GM23248 (cell line): Measurements from ENCODE around the gene ZCCHC17.

Experiments
- EZH2 ChIP-seq: fragments of 200-600 bp; sonication (generic); IDR thresholded peaks from 2 replicates; pipeline ENCODE4 v1.6.1; 2018; ENCODE audit warnings: antibody characterized with exemption, mild to moderate bottlenecking; ENCODE audit not compliant: insufficient read depth, poor library complexity, severe bottlenecking
- EZH2phosphoT487 ChIP-seq: fragments of 200-600 bp; sonication (generic); IDR thresholded peaks from 2 replicates; pipeline ENCODE4 v1.6.1; 2018; ENCODE audit warnings: antibody characterized with exemption, moderate library complexity, mild to moderate bottlenecking, low read depth; ENCODE audit not compliant: insufficient read depth

- TF ChIP-seq EZH2 (no peak), EZH2phosphoT487 (no peak)
These were observed 114.0 kb downstream of the ZCCHC17 start for GRCh38 chr1:31410871-31411270.
